Panc1 (cell line): Measurements from ENCODE around the gene INO80D.

Experiments used
- POLR2AphosphoS5 ChIP-seq: IDR thresholded peaks from 2 replicates; pipeline ENCODE4 v1.6.1; 2012; ENCODE audit warnings: mild to moderate bottlenecking, low read depth, low read length, moderate library complexity
- REST ChIP-seq, 2 experiments: IDR thresholded peaks; 2 replicates each; pipeline ENCODE4 v1.6.1; 2011 to 2012; ENCODE audit warnings: low read depth in 2 of 2, control low read depth in 1 of 2, low read length in 1 of 2, mild to moderate bottlenecking in 1 of 2, moderate library complexity in 1 of 2; ENCODE audit not compliant: insufficient read depth in 1 of 2

GRCh38 chr2:206088248-206088647 is 2.3 kb upstream of the INO80D start:
- TF ChIP-seq REST (IDR thresholded peaks at IDR 0.05; ENCODE audit: insufficient read depth in 1 of 2, low read depth in 2 of 2, low read length in 1 of 2) (no peak), POLR2AphosphoS5 (no peak)
